CD4-positive, CD25-positive, alpha-beta regulatory T cell (primary cell): ENCODE data around the gene SRSF9. TPM values are rescaled to one million over a fixed set of nuclear protein-coding genes. Genes with fewer than 3 reads are reported as not detected.
A peak's percentile ranks its signal among the peaks of the same experiment; 100 is the strongest.

ENCODE experiments used
- ATAC-seq, 2 donors: fragments of 150-1000 bp; cut with Tn5 transposase; one replicate each; pipeline ENCODE4 v1.10.0; 2021; ENCODE audit warnings: low read depth in 2 of 2, moderate number of reproducible peaks in 2 of 2, moderate library complexity in 1 of 2
- DNase-seq, 3 donors: peaks; one replicate each; pipeline versions ENCODE4 v3.0.0 to v3.0.0-alpha.2; 2012 to 2022; ENCODE audit warnings: mixed read lengths in 1 of 3
- H3K27ac ChIP-seq: one replicate; pipeline ENCODE4 v1.7.0; 2013; ENCODE audit warnings: mild to moderate bottlenecking, low read length; ENCODE audit not compliant: insufficient read depth, poor library complexity, severe bottlenecking
- H3K27me3 ChIP-seq: one replicate; pipeline ENCODE4 v1.7.0; 2013; ENCODE audit warnings: low read length; ENCODE audit not compliant: control insufficient read depth, insufficient read depth
- H3K36me3 ChIP-seq: one replicate; pipeline ENCODE4 v1.7.0; 2013; ENCODE audit warnings: mild to moderate bottlenecking, low read length, moderate library complexity; ENCODE audit not compliant: control insufficient read depth, insufficient read depth
- H3K4me1 ChIP-seq: 2 replicates; pipeline ENCODE4 v1.7.0; 2013; ENCODE audit warnings: mild to moderate bottlenecking, low read length; ENCODE audit not compliant: insufficient read depth, control insufficient read depth, poor library complexity, severe bottlenecking
- H3K4me3 ChIP-seq: one replicate; pipeline ENCODE4 v1.7.0; 2013; ENCODE audit warnings: low read depth, mild to moderate bottlenecking, low read length, moderate library complexity
- H3K9me3 ChIP-seq, 2 experiments: 1 replicate in 1 of 2; 2 replicates in 1 of 2; pipeline ENCODE4 v1.7.0; 2013; ENCODE audit warnings: low read length in 2 of 2, mild to moderate bottlenecking in 1 of 2, moderate library complexity in 1 of 2; ENCODE audit not compliant: control insufficient read depth in 2 of 2
- H3K27ac Mint-ChIP-seq, 3 donors: one replicate each; pipeline ENCODE4 v1.8.0; 2020 to 2022; ENCODE audit warnings: mild to moderate bottlenecking in 3 of 3, mixed read lengths in 3 of 3, moderate library complexity in 2 of 3
- H3K27me3 Mint-ChIP-seq: one replicate; pipeline ENCODE4 v1.8.0; 2022; ENCODE audit warnings: mild to moderate bottlenecking, mixed read lengths
- H3K36me3 Mint-ChIP-seq: one replicate; pipeline ENCODE4 v1.8.0; 2020; ENCODE audit warnings: mixed read lengths
- H3K4me1 Mint-ChIP-seq, 4 donors: one replicate each; pipeline ENCODE4 v1.8.0; 2020 to 2022; ENCODE audit warnings: mixed read lengths in 4 of 4, mild to moderate bottlenecking in 1 of 4
- H3K4me3 Mint-ChIP-seq, 4 donors: one replicate each; pipeline ENCODE4 v1.8.0; 2020 to 2022; ENCODE audit warnings: mild to moderate bottlenecking in 4 of 4, mixed read lengths in 4 of 4, moderate library complexity in 3 of 4
- H3K9me3 Mint-ChIP-seq, 7 donors: one replicate each; pipeline ENCODE4 v1.8.0; 2020 to 2022; ENCODE audit warnings: mixed read lengths in 7 of 7, mild to moderate bottlenecking in 3 of 7, moderate library complexity in 2 of 7
- polyA plus RNA-seq, 4 donors: library from polyadenylated mRNA; unstranded; fragments of 300-500 nt; fragmentation: Illumina TruSeq; gene quantifications; one replicate each; pipeline ENCODE4 v1.2.3, GENCODE V29; 2021
- total RNA-seq: library from RNA; stranded (reverse); gene quantifications from one replicate; pipeline ENCODE4 v1.2.3, GENCODE V29; 2022

Gene SRSF9
- total and polyA plus RNA-seq, 5 donors from 2014 or later, result 138 to 193 (median 189) TPM

GRCh38 chr12:120413901-120414695 is 55.5 kb downstream of the SRSF9 start:
- no peak for ATAC-seq
- no peak overlapping the region for H3K27ac ChIP-seq
- no peak for DNase-seq
- Mint-ChIP-seq H3K9me3 (no peaks in the 10 kb centered on the region), H3K36me3 (no peaks in the 10 kb centered on the region), H3K4me3 (no peak overlapping the region), H3K27ac (no peak overlapping the region), H3K4me1 (no peaks in the 10 kb centered on the region), H3K27me3 (peaks cover 18% of the 10 kb centered on the region)
- H3K36me3 ChIP-seq, result no peaks in the 10 kb centered on the region
- H3K27me3 ChIP-seq, result no peaks in the 10 kb centered on the region
- no peak overlapping the region for H3K4me3 ChIP-seq
- H3K9me3 ChIP-seq, result no peaks in the 10 kb centered on the region
- no peaks in the 10 kb centered on the region for H3K4me1 ChIP-seq

GRCh38 chr12:120412421-120412820 is 57.1 kb downstream of the SRSF9 start:
- Mint-ChIP-seq H3K4me1 (no peaks in the 10 kb centered on the region), H3K27ac (peak overlapping the region in 1 of 3 donors; percentile 53), H3K27me3 (peaks cover 13% of the 10 kb centered on the region), H3K9me3 (no peaks in the 10 kb centered on the region), H3K4me3 (no peak overlapping the region), H3K36me3 (no peaks in the 10 kb centered on the region)
- no peaks in the 10 kb centered on the region for H3K9me3 ChIP-seq
- no peaks in the 10 kb centered on the region for H3K4me1 ChIP-seq
- no peak overlapping the region for H3K4me3 ChIP-seq
- H3K27ac ChIP-seq, result no peak overlapping the region
- ATAC-seq, result no peak
- DNase-seq, result no peak
- H3K36me3 ChIP-seq, result no peaks in the 10 kb centered on the region
- no peaks in the 10 kb centered on the region for H3K27me3 ChIP-seq

Other genes starting within 250 kb of the SRSF9 start
- 205 TPM for gene PXN, start 204.0 kb downstream of the SRSF9 start, total RNA-seq
- 10 to 100 TPM; 64.3 to 89.5 (median 73.5) TPM for gene PXN, start 204.0 kb downstream of the SRSF9 start, polyA plus RNA-seq
- gene RNU4-2, start 177.8 kb downstream of the SRSF9 start, total RNA-seq, result 12,754 TPM
- gene RNU4-2, start 177.8 kb downstream of the SRSF9 start, polyA plus RNA-seq, result 100 to 1,000 TPM in 1 of 4 donors, 10 to 100 TPM in 1, not detected in 2; 49.3 to 132 TPM
- 1,793 TPM for gene RNU4-1, start 176.5 kb downstream of the SRSF9 start, total RNA-seq
- not detected for gene RNU4-1, start 176.5 kb downstream of the SRSF9 start, polyA plus RNA-seq
- gene SIRT4, start 167.4 kb downstream of the SRSF9 start, total RNA-seq, result 0.79 TPM
- 1 to 10 TPM in 3 of 4 donors, not detected in 1; 1.1 to 2.8 (median 1.2) TPM for gene SIRT4, start 167.4 kb downstream of the SRSF9 start, polyA plus RNA-seq
- not detected for gene PLA2G1B, start 142.0 kb downstream of the SRSF9 start, total RNA-seq
- under 1 TPM in 1 of 4 donors, not detected in 3; 0.44 TPM for gene PLA2G1B, start 142.0 kb downstream of the SRSF9 start, polyA plus RNA-seq
- not detected for gene MSI1, start 100.6 kb downstream of the SRSF9 start, total RNA-seq
- not detected for gene MSI1, start 100.6 kb downstream of the SRSF9 start, polyA plus RNA-seq
- gene COX6A1, start 31.6 kb downstream of the SRSF9 start, total RNA-seq, result 169 TPM
- 1,000 to 10,000 TPM in 2 of 4 donors, 100 to 1,000 TPM in 2; 939 to 1,218 (median 1,022) TPM for gene COX6A1, start 31.6 kb downstream of the SRSF9 start, polyA plus RNA-seq
- 19.2 TPM for gene TRIAP1, start 23.4 kb downstream of the SRSF9 start, total RNA-seq
- 10 to 100 TPM; 43.6 to 61.1 (median 47.6) TPM for gene TRIAP1, start 23.4 kb downstream of the SRSF9 start, polyA plus RNA-seq
- gene GATC, start 23.3 kb downstream of the SRSF9 start, total RNA-seq, result 30.2 TPM
- 10 to 100 TPM; 13.7 to 19.9 (median 16.9) TPM for gene GATC, start 23.3 kb downstream of the SRSF9 start, polyA plus RNA-seq
- gene DYNLL1, start 26.4 kb upstream of the SRSF9 start, total RNA-seq, result 99.0 TPM
- 100 to 1,000 TPM; 480 to 692 (median 547) TPM for gene DYNLL1, start 26.4 kb upstream of the SRSF9 start, polyA plus RNA-seq
- gene COQ5, start 59.4 kb upstream of the SRSF9 start, total RNA-seq, result 11.5 TPM
- gene COQ5, start 59.4 kb upstream of the SRSF9 start, polyA plus RNA-seq, result 10 to 100 TPM; 40.4 to 67.4 (median 45.9) TPM
- gene RNF10, start 64.6 kb upstream of the SRSF9 start, total RNA-seq, result 434 TPM
- gene RNF10, start 64.6 kb upstream of the SRSF9 start, polyA plus RNA-seq, result 100 to 1,000 TPM; 106 to 150 (median 114) TPM
- 32.3 TPM for gene POP5, start 111.7 kb upstream of the SRSF9 start, total RNA-seq
- gene POP5, start 111.7 kb upstream of the SRSF9 start, polyA plus RNA-seq, result 10 to 100 TPM; 71.2 to 88.4 (median 79.0) TPM
- not detected for gene CABP1, start 170.9 kb upstream of the SRSF9 start, total RNA-seq
- not detected for gene CABP1, start 170.9 kb upstream of the SRSF9 start, polyA plus RNA-seq
- gene MLEC, start 217.4 kb upstream of the SRSF9 start, total RNA-seq, result 28.2 TPM
- gene MLEC, start 217.4 kb upstream of the SRSF9 start, polyA plus RNA-seq, result 10 to 100 TPM; 41.0 to 61.4 (median 44.7) TPM
- gene UNC119B, start 240.7 kb upstream of the SRSF9 start, total RNA-seq, result 10.9 TPM
- gene UNC119B, start 240.7 kb upstream of the SRSF9 start, polyA plus RNA-seq, result 1 to 10 TPM; 6.6 to 9.4 (median 8.0) TPM